ENCODE measurements around the gene RIMS3.
"Not testable (repeated sequence)": the region's sequence is repeated elsewhere in the genome, so short reads cannot be mapped to it uniquely, and the experiment has no call there.

Gene RIMS3

GRCh38 chr1:40582116-40582515, 83.4 kb downstream of the RIMS3 start:
- DNase-seq: no peak

GRCh38 chr1:40575336-40575735, 90.1 kb downstream of the RIMS3 start:
- no peak for DNase-seq

- not testable (repeated sequence) for DNase-seq
Observed at GRCh38 chr1:40574805-40575204, 90.7 kb downstream of the RIMS3 start.
